Neural progenitor cell (in vitro differentiated cells): ENCODE data around the gene SMPDL3B.

ENCODE experiments used
- EZH2 ChIP-seq: fragments of 200-600 bp; sonication (generic); IDR thresholded peaks from 2 replicates; pipeline ENCODE4 v1.6.1; 2017; ENCODE audit warnings: antibody characterized with exemption, mild to moderate bottlenecking, moderate library complexity
- EZH2phosphoT487 ChIP-seq: fragments of 200-600 bp; sonication (generic); IDR thresholded peaks from 2 replicates; pipeline ENCODE4 v1.6.1; 2017; ENCODE audit warnings: antibody characterized with exemption
- TF ChIP-seq, protein P1 (sequence below): fragments of 200-600 bp; sonication (generic); IDR thresholded peaks from 2 replicates; pipeline ENCODE4 v1.5.1; 2017; ENCODE audit warnings: antibody characterized with exemption, mild to moderate bottlenecking

GRCh38 chr1:27931759-27932158 is 3.0 kb upstream of the SMPDL3B start:
- TF ChIP-seq EZH2phosphoT487 (no peak), EZH2 (no peak)
- TF ChIP-seq, protein P1, sequence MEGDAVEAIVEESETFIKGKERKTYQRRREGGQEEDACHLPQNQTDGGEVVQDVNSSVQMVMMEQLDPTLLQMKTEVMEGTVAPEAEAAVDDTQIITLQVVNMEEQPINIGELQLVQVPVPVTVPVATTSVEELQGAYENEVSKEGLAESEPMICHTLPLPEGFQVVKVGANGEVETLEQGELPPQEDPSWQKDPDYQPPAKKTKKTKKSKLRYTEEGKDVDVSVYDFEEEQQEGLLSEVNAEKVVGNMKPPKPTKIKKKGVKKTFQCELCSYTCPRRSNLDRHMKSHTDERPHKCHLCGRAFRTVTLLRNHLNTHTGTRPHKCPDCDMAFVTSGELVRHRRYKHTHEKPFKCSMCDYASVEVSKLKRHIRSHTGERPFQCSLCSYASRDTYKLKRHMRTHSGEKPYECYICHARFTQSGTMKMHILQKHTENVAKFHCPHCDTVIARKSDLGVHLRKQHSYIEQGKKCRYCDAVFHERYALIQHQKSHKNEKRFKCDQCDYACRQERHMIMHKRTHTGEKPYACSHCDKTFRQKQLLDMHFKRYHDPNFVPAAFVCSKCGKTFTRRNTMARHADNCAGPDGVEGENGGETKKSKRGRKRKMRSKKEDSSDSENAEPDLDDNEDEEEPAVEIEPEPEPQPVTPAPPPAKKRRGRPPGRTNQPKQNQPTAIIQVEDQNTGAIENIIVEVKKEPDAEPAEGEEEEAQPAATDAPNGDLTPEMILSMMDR = no peak
